Transverse colon (tissue), 4 donors: ENCODE measurements around the gene MMD2.

Source experiments
- CTCF ChIP-seq, 5 experiments: fragments of 200-600 bp in 3 of 5; fragments of 450-650 bp in 2 of 5; sonication (generic) in 3 of 5; IDR thresholded peaks; 1 replicate in 2 of 5; 2 replicates in 3 of 5; pipeline ENCODE4 v1.5.1; 2016 to 2017; ENCODE audit warnings: antibody characterized with exemption in 5 of 5, inconsistent platforms in 3 of 5, mild to moderate bottlenecking in 2 of 5, moderate library complexity in 1 of 5
- EP300 ChIP-seq: sonication (generic); formaldehyde crosslinking; IDR thresholded peaks from one replicate; pipeline ENCODE4 v1.6.1; 2017; ENCODE audit warnings: antibody characterized with exemption, low read depth
- POLR2A ChIP-seq: fragments of 450-650 bp; IDR thresholded peaks from one replicate; pipeline ENCODE4 v1.6.1; 2016; ENCODE audit warnings: antibody characterized with exemption, mild to moderate bottlenecking, moderate library complexity
- POLR2AphosphoS5 ChIP-seq, 3 donors: sonication (generic); formaldehyde crosslinking; IDR thresholded peaks; one replicate each; pipeline ENCODE4 v1.6.1; 2016; ENCODE audit warnings: antibody characterized with exemption in 3 of 3

DNA sequence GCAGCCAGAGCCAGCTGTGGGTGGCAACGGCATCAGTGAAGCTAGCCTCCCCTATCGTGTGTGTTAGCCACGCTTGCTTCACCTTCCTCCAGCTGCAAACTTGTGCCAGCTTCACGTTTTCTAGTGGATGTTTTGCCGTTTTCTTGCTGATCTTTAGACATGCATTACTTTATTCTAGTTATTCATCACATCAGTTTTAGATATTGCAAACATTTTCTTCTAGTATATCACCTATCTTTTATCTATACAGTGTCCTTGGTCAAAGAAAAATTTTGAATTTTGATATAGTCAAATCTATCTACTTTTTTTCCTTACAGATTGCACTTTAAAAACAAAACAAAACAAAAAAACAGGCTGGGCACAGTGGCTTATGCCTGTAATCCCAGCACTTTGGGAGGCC lies 90.5 kb downstream of the MMD2 start:
- TF ChIP-seq CTCF (IDR thresholded peaks at IDR 0.05) (no peak), POLR2A (no peak), EP300 (no peak), POLR2AphosphoS5 (IDR thresholded peaks at IDR 0.05) (no peak)
